Gastrocnemius medialis (tissue), 4 donors: ENCODE data around the gene ENGASE. TPM values are rescaled to one million over a fixed set of nuclear protein-coding genes. Genes with fewer than 3 reads are reported as not detected.

ENCODE experiments used
- ATAC-seq, 2 donors: fragments of 150-250 bp; one replicate each; pipeline ENCODE4 v1.9.1; 2016
- DNase-seq, 2 donors: peaks; one replicate each; pipeline ENCODE4 v3.0.0-alpha.2; 2019
- H3K27ac ChIP-seq, 4 donors: fragments of 200-600 bp; sonication (generic); 1 replicate in 1 of 4; 2 replicates in 3 of 4; pipeline ENCODE4 v1.5.1; 2016 to 2018; ENCODE audit warnings: mild to moderate bottlenecking in 2 of 4, moderate library complexity in 1 of 4
- H3K27me3 ChIP-seq, 3 donors: fragments of 200-600 bp; sonication (generic) in 2 of 3; 1 replicate in 1 of 3; 2 replicates in 2 of 3; pipeline versions ENCODE4 v1.5.1 to v1.6.0; 2016 to 2019; ENCODE audit warnings: mild to moderate bottlenecking in 1 of 3, moderate library complexity in 1 of 3
- H3K36me3 ChIP-seq, 2 donors: fragments of 200-600 bp; sonication (generic) in 1 of 2; one replicate each; pipeline ENCODE4 v1.5.1; 2017 to 2018
- H3K4me1 ChIP-seq, 2 donors: fragments of 200-600 bp; sonication (generic) in 1 of 2; one replicate each; pipeline ENCODE4 v1.5.1; 2016 to 2017; ENCODE audit warnings: mild to moderate bottlenecking in 2 of 2
- H3K4me3 ChIP-seq, 4 donors: fragments of 200-600 bp; sonication (generic) in 3 of 4; 1 replicate in 1 of 4; 2 replicates in 3 of 4; pipeline ENCODE4 v1.5.1; 2016 to 2019; ENCODE audit warnings: mild to moderate bottlenecking in 2 of 4
- H3K9me3 ChIP-seq, 3 donors: fragments of 200-600 bp; sonication (generic) in 2 of 3; 1 replicate in 1 of 3; 2 replicates in 2 of 3; pipeline ENCODE4 v1.5.1; 2016 to 2019
- CTCF ChIP-seq, 5 experiments: fragments of 450-650 bp in 3 of 5; fragments of 200-600 bp in 2 of 5; sonication (generic) in 2 of 5; IDR thresholded peaks in 4 of 5; conservative IDR thresholded peaks in 1 of 5; 1 replicate in 4 of 5; 2 replicates in 1 of 5; pipeline ENCODE4 v1.5.1; 2016 to 2019; ENCODE audit warnings: antibody characterized with exemption in 5 of 5, mild to moderate bottlenecking in 3 of 5, moderate library complexity in 3 of 5
- POLR2A ChIP-seq, 2 donors: fragments of 450-650 bp; IDR thresholded peaks; one replicate each; pipeline ENCODE4 v1.6.1; 2017; ENCODE audit warnings: antibody characterized with exemption in 2 of 2, mild to moderate bottlenecking in 2 of 2, moderate library complexity in 2 of 2
- in situ Hi-C, 4 donors: fragments of 200-750 bp; cut with MboI; loops; one replicate each; pipeline versions ENCODE4 v1.15.0 to v1.8.0; 2017; ENCODE audit warnings: low sequenced_read_pairs in 4 of 4
- intact Hi-C: fragments of 100-400 bp; cut with DNase I; formaldehyde crosslinking; loops from one replicate; pipeline ENCODE4 v1.15.1; 2023; ENCODE audit warnings: low total_unique reads
- total RNA-seq, 4 donors: library from RNA; depleted of rRNA; stranded (reverse); fragments of >200 nt; gene quantifications; one replicate each; pipeline versions ENCODE4 v1.1.0 to v1.2.3, GENCODE V29; 2016

The ENGASE gene
- total RNA-seq, 4 donors from 2014 or later = 5.1 to 14.2 (median 9.3) TPM

DNA sequence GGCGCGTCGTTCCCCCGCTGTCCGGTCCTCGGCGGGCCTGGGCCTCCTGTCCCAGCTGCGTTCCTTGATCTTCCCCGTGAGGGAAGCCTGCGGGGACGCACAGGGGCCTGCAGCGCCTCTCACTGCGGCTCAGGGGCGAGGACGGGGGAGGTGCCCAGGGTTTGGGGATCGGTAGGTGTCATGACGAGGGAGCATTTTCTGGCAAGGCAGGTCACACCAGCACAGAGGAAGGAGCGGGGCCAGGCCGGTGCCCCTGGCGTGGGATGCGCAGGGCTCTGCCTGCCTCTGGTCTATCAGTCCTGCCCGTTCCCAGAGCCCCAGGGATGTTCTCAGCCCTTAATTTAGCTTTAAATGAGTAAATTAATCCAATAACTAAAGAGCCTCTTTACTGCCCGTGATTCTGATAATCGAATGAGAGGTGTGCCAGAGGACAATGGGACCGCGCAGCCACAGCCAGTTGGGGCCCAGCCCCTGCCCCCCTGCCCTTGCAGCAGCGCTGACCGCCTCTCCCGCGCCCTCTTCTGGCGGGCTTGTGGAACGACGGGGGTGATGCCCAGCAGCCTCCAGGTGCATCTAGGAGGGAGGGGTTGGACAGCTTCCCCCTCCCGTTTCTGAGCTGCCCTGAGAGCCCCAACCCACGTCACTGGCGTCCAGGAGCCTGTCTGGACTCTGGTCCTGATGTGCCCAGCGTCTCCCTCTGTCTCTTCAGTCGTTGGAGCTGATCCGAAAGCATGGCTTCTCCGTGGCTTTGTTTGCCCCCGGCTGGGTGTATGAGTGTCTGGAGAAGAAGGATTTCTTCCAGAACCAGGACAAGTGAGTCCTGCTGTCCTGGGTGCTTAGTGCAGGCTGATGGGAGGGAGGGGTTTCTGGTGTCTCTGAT, 7.9 kb downstream of the ENGASE start:
- peak overlapping the region in 2 of 4 donors; percentile 30 to 31 for H3K27ac ChIP-seq
- peaks cover 11 to 14% of the 10 kb centered on the region in 2 donors for H3K4me1 ChIP-seq
- peak in 1 of 2 donors; percentile 58 for ATAC-seq
- H3K27me3 ChIP-seq = no peaks in the 10 kb centered on the region
- DNase-seq = no peak
- TF ChIP-seq CTCF (IDR thresholded peaks at IDR 0.05 in 4 of 5, conservative IDR thresholded peaks at IDR 0.05 in 1 of 5) (peak; percentile 54 to 80 (median 76)), POLR2A (IDR thresholded peaks at IDR 0.05) (no peak)
- H3K4me3 ChIP-seq = no peak overlapping the region
- intact Hi-C loops (loop anchor here (1.0 to 2.0 kb wide), 2 partner anchors 17 to 36 kb away; no protein-coding TSS in a partner anchor), in situ Hi-C loops (loop anchor here in 1 of 4 donors (5.0 kb wide), 1 partner anchor 35 kb away; no protein-coding TSS in a partner anchor)
- H3K9me3 ChIP-seq = no peaks in the 10 kb centered on the region
- peaks cover 0 to 81% of the 10 kb centered on the region in 2 donors for H3K36me3 ChIP-seq

- in situ Hi-C loops = loop anchor here in 1 of 4 donors (5.0 kb wide), 1 partner anchor 36 kb away; no protein-coding TSS in a partner anchor
- DNase-seq (no peak), ATAC-seq (no peak)
- TF ChIP-seq POLR2A (IDR thresholded peaks at IDR 0.05) = no peak
- TF ChIP-seq CTCF (IDR thresholded peaks at IDR 0.05 in 4 of 5, conservative IDR thresholded peaks at IDR 0.05 in 1 of 5) = no peak
- Histone ChIP-seq H3K27ac (no peak overlapping the region), H3K9me3 (no peaks in the 10 kb centered on the region), H3K4me1 (peaks cover 5 to 6% of the 10 kb centered on the region in 2 donors), H3K36me3 (peaks cover 0 to 77% of the 10 kb centered on the region in 2 donors), H3K27me3 (no peaks in the 10 kb centered on the region), H3K4me3 (no peak overlapping the region)
- intact Hi-C loops = loop anchor here (2.0 kb wide), 1 partner anchor 37 kb away; no protein-coding TSS in a partner anchor
Measured at GRCh38 chr17:79083191-79083971, 8.8 kb downstream of the ENGASE start.

GRCh38 chr17:79084291-79085153, 9.9 kb downstream of the ENGASE start:
- DNase-seq (no peak), ATAC-seq (no peak)
- in situ Hi-C loops = loop anchor here in 1 of 4 donors (5.0 kb wide), 1 partner anchor 37 kb away; no protein-coding TSS in a partner anchor
- no peaks in the 10 kb centered on the region for H3K9me3 ChIP-seq
- H3K4me1 ChIP-seq = peaks cover 5 to 6% of the 10 kb centered on the region in 2 donors
- intact Hi-C loops = no loop called here
- H3K36me3 ChIP-seq = peaks cover 0 to 66% of the 10 kb centered on the region in 2 donors
- H3K27ac ChIP-seq = no peak overlapping the region
- no peaks in the 10 kb centered on the region for H3K27me3 ChIP-seq
- no peak for TF ChIP-seq CTCF (IDR thresholded peaks at IDR 0.05 in 4 of 5, conservative IDR thresholded peaks at IDR 0.05 in 1 of 5)
- TF ChIP-seq POLR2A (IDR thresholded peaks at IDR 0.05) = no peak
- H3K4me3 ChIP-seq = no peak overlapping the region
